Measurements from ENCODE around the gene PDZRN3. TPM values are rescaled to one million over a fixed set of nuclear protein-coding genes. Genes with fewer than 3 reads are reported as not detected.

PDZRN3 gene
- total RNA-seq, 1 donor from 2014 or later = 16.0 TPM

DNA sequence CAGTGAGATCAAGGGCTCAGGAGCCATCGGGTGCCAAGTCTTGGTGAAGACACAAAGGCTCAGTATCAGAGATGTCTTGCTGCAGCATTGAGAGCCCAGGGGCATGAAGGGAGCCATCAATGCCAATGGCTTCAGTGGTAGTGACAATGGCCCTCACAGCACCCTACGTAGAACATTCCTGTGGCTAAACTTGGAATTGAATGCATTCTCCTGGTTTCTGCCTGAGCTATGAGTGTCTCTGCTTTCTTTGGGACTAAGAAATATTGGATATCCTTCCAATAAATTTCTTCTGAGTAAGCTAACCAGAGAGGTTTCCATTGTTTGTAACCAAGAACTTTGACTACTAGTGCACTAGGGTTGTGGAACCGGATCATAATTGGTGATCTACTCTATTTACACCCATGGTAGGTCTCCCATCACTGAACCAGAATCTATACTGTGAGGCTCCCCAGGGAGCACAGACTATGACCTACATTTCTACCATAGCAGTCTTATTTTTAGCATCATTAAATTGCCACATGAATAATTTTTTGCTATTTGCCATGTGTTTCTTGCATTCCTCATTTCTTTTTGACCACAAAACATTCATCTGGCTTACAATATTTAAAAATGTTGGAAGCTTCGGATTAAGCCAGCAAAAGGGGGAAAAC lies 31.6 kb upstream of the PDZRN3 start:
- intact Hi-C loops (cut with DNase I) = no loop called here
- no peak for TF ChIP-seq CTCF (IDR thresholded peaks at IDR 0.05)
- no peak for DNase-seq

GRCh38 chr3:73655197-73655596 lies 30.5 kb upstream of the PDZRN3 start:
- no peaks in the 10 kb centered on the region for H3K27me3 ChIP-seq (ENCODE audit: low read depth)
- H3K27ac ChIP-seq = no peak overlapping the region
- ATAC-seq = no peak
- H3K36me3 ChIP-seq = no peaks in the 10 kb centered on the region
- H3K9me3 ChIP-seq = no peaks in the 10 kb centered on the region
- no peak overlapping the region for H3K4me3 ChIP-seq
- TF ChIP-seq CTCF (IDR thresholded peaks at IDR 0.05) = no peak
- no peaks in the 10 kb centered on the region for H3K4me1 ChIP-seq
- DNase-seq = no peak
- intact Hi-C loops (cut with DNase I) = no loop called here

More for the DNA sequence above, 31.6 kb upstream of the PDZRN3 start:
- no peaks in the 10 kb centered on the region for H3K36me3 ChIP-seq
- ATAC-seq = no peak
- H3K9me3 ChIP-seq = no peaks in the 10 kb centered on the region
- H3K4me1 ChIP-seq = no peaks in the 10 kb centered on the region
- no peak overlapping the region for H3K27ac ChIP-seq
- no peak overlapping the region for H3K4me3 ChIP-seq
- no peaks in the 10 kb centered on the region for H3K27me3 ChIP-seq (ENCODE audit: low read depth)

- Histone ChIP-seq H3K27me3 (ENCODE audit: low read depth) (no peaks in the 10 kb centered on the region), H3K27ac (no peak overlapping the region), H3K36me3 (no peaks in the 10 kb centered on the region), H3K9me3 (no peaks in the 10 kb centered on the region), H3K4me3 (no peak overlapping the region), H3K4me1 (no peaks in the 10 kb centered on the region)
- ATAC-seq (no peak), DNase-seq (no peak)
- TF ChIP-seq CTCF (IDR thresholded peaks at IDR 0.05) = no peak
- intact Hi-C loops (cut with DNase I) = no loop called here
These were observed 29.1 kb upstream of the PDZRN3 start for GRCh38 chr3:73653877-73654276.

DNA sequence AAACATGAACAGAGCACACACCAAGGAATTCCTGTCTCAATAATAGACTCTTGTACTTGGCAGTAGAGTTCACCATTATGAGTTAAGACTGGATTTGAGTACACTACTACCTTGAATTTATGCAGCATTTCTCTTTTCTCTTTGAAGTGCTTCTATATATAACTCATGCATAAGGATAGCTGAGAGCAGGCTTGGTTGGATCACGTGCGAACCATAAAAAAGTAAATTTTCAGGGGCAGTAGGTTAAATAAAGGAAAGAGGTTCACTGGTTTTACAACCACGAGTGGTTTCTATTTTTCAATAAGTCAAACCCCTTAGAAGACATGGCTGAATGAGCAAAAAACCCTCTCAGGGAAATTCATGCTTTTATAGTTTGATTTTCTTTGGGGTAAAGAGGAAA lies 28.6 kb upstream of the PDZRN3 start:
- TF ChIP-seq CTCF (IDR thresholded peaks at IDR 0.05) = no peak
- Histone ChIP-seq H3K4me1 (no peaks in the 10 kb centered on the region), H3K27ac (no peak overlapping the region), H3K4me3 (no peak overlapping the region), H3K9me3 (no peaks in the 10 kb centered on the region), H3K36me3 (no peaks in the 10 kb centered on the region), H3K27me3 (ENCODE audit: low read depth) (no peaks in the 10 kb centered on the region)
- ATAC-seq = no peak
- intact Hi-C loops (cut with DNase I) = no loop called here
- no peak for DNase-seq

GRCh38 chr3:73652896-73653295 lies 28.2 kb upstream of the PDZRN3 start:
- Histone ChIP-seq H3K9me3 (no peaks in the 10 kb centered on the region), H3K27me3 (ENCODE audit: low read depth) (no peaks in the 10 kb centered on the region), H3K36me3 (no peaks in the 10 kb centered on the region), H3K27ac (no peak overlapping the region), H3K4me1 (no peaks in the 10 kb centered on the region), H3K4me3 (no peak overlapping the region)
- DNase-seq = no peak
- intact Hi-C loops (cut with DNase I) = no loop called here
- no peak for TF ChIP-seq CTCF (IDR thresholded peaks at IDR 0.05)
- no peak for ATAC-seq
